IMR-90 (cell line): ENCODE measurements around the gene TSSC4. TPM values are rescaled to one million over a fixed set of nuclear protein-coding genes. Genes with fewer than 3 reads are reported as not detected.

Experiments
- ATAC-seq: fragments of 200-7000 bp; cut with Tn5 transposase; 2 replicates; pipeline ENCODE4 v1.9.1; 2020; ENCODE audit warnings: low read depth, mild to moderate bottlenecking, moderate library complexity
- BruUV-seq: library from RNA; stranded (reverse); fragments of 400-500 nt; replicated peaks from 2 replicates; lab custom pipeline; 2021; lab: Mats Ljungman, UMichigan
- CTCF ChIA-PET: fragments of 300-600 bp; formaldehyde crosslinking; extraction: SDS; loops from one replicate; lab custom pipeline; 2021; ENCODE audit warnings: antibody characterized with exemption; lab: Yijun Ruan, JAX
- POLR2A ChIA-PET: fragments of 300-600 bp; sonication (Branson Sonifier 250); formaldehyde crosslinking; loops from one replicate; lab custom pipeline; 2022; ENCODE audit warnings: antibody characterized with exemption; ENCODE audit not compliant: unreplicated experiment; lab: Charles Lee
- DNase-seq: peaks from one replicate; pipeline ENCODE4 v3.0.0; 2013
- H2AFZ ChIP-seq: replicated peaks from 2 replicates; pipeline ENCODE3; 2013; ENCODE audit warnings: low read length, mild to moderate bottlenecking; ENCODE audit not compliant: poor library complexity
- H2AK5ac ChIP-seq: 2 replicates; pipeline ENCODE4 v1.6.1; 2013; ENCODE audit warnings: low read depth, low read length, inconsistent platforms
- H2AK9ac ChIP-seq: replicated peaks from 2 replicates; pipeline ENCODE3; 2013; ENCODE audit warnings: mild to moderate bottlenecking, low read depth, low read length, moderate library complexity; ENCODE audit not compliant: poor library complexity
- H2BK120ac ChIP-seq: 2 replicates; pipeline ENCODE4 v1.6.1; 2013; ENCODE audit warnings: low read depth, low read length, inconsistent platforms
- H2BK15ac ChIP-seq: 3 replicates; pipeline ENCODE4 v1.6.1; 2013; ENCODE audit warnings: low read depth, low read length, inconsistent platforms
- H2BK20ac ChIP-seq: 2 replicates; pipeline ENCODE4 v1.6.1; 2013; ENCODE audit warnings: low read depth, mild to moderate bottlenecking, inconsistent platforms, low read length, moderate library complexity
- H2BK5ac ChIP-seq: 2 replicates; pipeline ENCODE4 v1.6.1; 2013; ENCODE audit warnings: mild to moderate bottlenecking, low read depth, low read length, inconsistent platforms; ENCODE audit not compliant: poor library complexity, severe bottlenecking
- H3K14ac ChIP-seq: replicated peaks from 2 replicates; pipeline ENCODE4 v1.6.1; 2013; ENCODE audit warnings: low read depth, low read length, inconsistent platforms
- H3K18ac ChIP-seq: 2 replicates; pipeline ENCODE4 v1.6.1; 2013; ENCODE audit warnings: low read depth, low read length, control low read depth
- H3K23ac ChIP-seq: 2 replicates; pipeline ENCODE4 v1.6.1; 2013; ENCODE audit warnings: low read depth, low read length, inconsistent platforms
- H3K27ac ChIP-seq: 2 replicates; pipeline ENCODE4 v1.5.1; 2013; ENCODE audit warnings: mild to moderate bottlenecking, control low read depth, low read length; ENCODE audit not compliant: insufficient read depth
- H3K27me3 ChIP-seq: 2 replicates; pipeline ENCODE4 v1.6.1; 2013; ENCODE audit warnings: low read length; ENCODE audit not compliant: control insufficient read depth, insufficient read depth
- H3K36me3 ChIP-seq: 2 replicates; pipeline ENCODE4 v1.6.1; 2013; ENCODE audit warnings: low read length, mixed read lengths; ENCODE audit not compliant: control insufficient read depth, insufficient read depth
- H3K4ac ChIP-seq: 2 replicates; pipeline ENCODE4 v1.6.1; 2013; ENCODE audit warnings: low read depth, low read length, inconsistent platforms
- H3K4me1 ChIP-seq: 2 replicates; pipeline ENCODE4 v1.6.1; 2013; ENCODE audit warnings: low read length, mixed read lengths; ENCODE audit not compliant: control insufficient read depth, insufficient read depth
- H3K4me2 ChIP-seq: 2 replicates; pipeline ENCODE4 v1.6.1; 2013; ENCODE audit warnings: low read depth, mild to moderate bottlenecking, control low read depth, low read length, moderate library complexity
- H3K4me3 ChIP-seq: 2 replicates; pipeline ENCODE4 v1.5.1; 2013; ENCODE audit warnings: low read depth, mild to moderate bottlenecking, control low read depth, low read length, moderate library complexity; ENCODE audit not compliant: insufficient read depth
- H3K56ac ChIP-seq: 2 replicates; pipeline ENCODE4 v1.6.1; 2013; ENCODE audit warnings: low read length, inconsistent platforms; ENCODE audit not compliant: insufficient read depth; ENCODE audit errors: extremely low read depth
- H3K79me1 ChIP-seq, 2 experiments: 2 replicates each; pipeline ENCODE4 v1.6.1; 2013; ENCODE audit warnings: low read length in 2 of 2, inconsistent platforms in 1 of 2, low read depth in 1 of 2
- H3K9ac ChIP-seq: 2 replicates; pipeline ENCODE4 v1.6.1; 2013; ENCODE audit warnings: low read depth, low read length, control low read depth
- H3K9me1 ChIP-seq: 2 replicates; pipeline ENCODE4 v1.6.1; 2013; ENCODE audit warnings: low read length, inconsistent platforms; ENCODE audit not compliant: insufficient read depth
- H3K9me3 ChIP-seq: 2 replicates; pipeline ENCODE4 v1.6.1; 2013; ENCODE audit warnings: low read length; ENCODE audit not compliant: control insufficient read depth, insufficient read depth
- H4K20me1 ChIP-seq: 2 replicates; pipeline ENCODE4 v1.6.1; 2013; ENCODE audit warnings: low read length, inconsistent platforms; ENCODE audit not compliant: insufficient read depth
- H4K5ac ChIP-seq: 2 replicates; pipeline ENCODE4 v1.6.1; 2013; ENCODE audit warnings: mild to moderate bottlenecking, low read depth, low read length, control low read depth
- H4K8ac ChIP-seq, 2 experiments: 2 replicates each; pipeline ENCODE4 v1.6.1; 2013; ENCODE audit warnings: low read depth in 2 of 2, low read length in 2 of 2, control low read depth in 1 of 2, inconsistent platforms in 1 of 2
- H4K91ac ChIP-seq: 2 replicates; pipeline ENCODE4 v1.6.1; 2013; ENCODE audit warnings: low read depth, low read length, inconsistent platforms; ENCODE audit not compliant: insufficient read depth
- MAZ ChIP-seq: IDR thresholded peaks from 2 replicates; pipeline ENCODE4 v1.6.1; 2012; ENCODE audit warnings: low read depth, mild to moderate bottlenecking, low read length, improper control_type of control experiment, moderate library complexity, borderline replicate concordance
- RAD21 ChIP-seq: IDR thresholded peaks from 2 replicates; pipeline ENCODE4 v1.6.1; 2012; ENCODE audit warnings: low read length, improper control_type of control experiment
- RFX5 ChIP-seq: IDR thresholded peaks from 2 replicates; pipeline ENCODE4 v1.8.0; 2012; ENCODE audit warnings: low read depth, mild to moderate bottlenecking, low read length, moderate library complexity
- WGBS, 2 experiments: methylation state at CpG; one replicate each; pipeline versions ENCODE4 v1.1.5 to v1.1.7; 2013; ENCODE audit warnings: missing lambda C conversion rate in 2 of 2; ENCODE audit not compliant: insufficient read length in 1 of 2; ENCODE audit errors: extremely low coverage in 2 of 2; 5-methylcytosine and 5-hydroxymethylcytosine counted together
- dilution Hi-C: fragments of 300-500 bp; cut with HindIII; formaldehyde crosslinking; loops from one replicate; pipeline ENCODE4 v1.14.3; 2018; ENCODE audit warnings: low sequenced_read_pairs; ENCODE audit not compliant: unreplicated experiment
- in situ Hi-C: fragments of 300-500 bp; cut with MboI; formaldehyde crosslinking; loops from 3 replicates; pipeline ENCODE4 v1.14.3; 2019; ENCODE audit warnings: low sequenced_read_pairs, inconsistent platforms, mixed read lengths
- intact Hi-C: fragments of 100-400 bp; cut with micrococcal nuclease; formaldehyde crosslinking; loops from 2 replicates; pipeline ENCODE4 v1.10.0; 2022
- polyA plus RNA-seq, 3 experiments: library from polyadenylated mRNA; depleted of rRNA; stranded (reverse); fragments of >200 nt; gene quantifications; 2 replicates each; pipeline ENCODE4 v1.2.3, GENCODE V29; 2012; ENCODE audit warnings: low replicate concordance in 1 of 3
- total RNA-seq: library from RNA; depleted of rRNA; stranded (reverse); fragments of >200 nt; gene quantifications from 2 replicates; pipeline ENCODE4 v1.2.3, GENCODE V29; 2012
- TF ChIP-seq, protein P1 (sequence below): conservative IDR thresholded peaks from 2 replicates; pipeline ENCODE4 v1.5.1; 2012; ENCODE audit warnings: mild to moderate bottlenecking, low read depth, low read length, improper control_type of control experiment
- TF ChIP-seq, protein P2 (sequence below): fragments of 150-350 bp; IDR thresholded peaks from 2 replicates; pipeline ENCODE4 v1.6.1; 2017; ENCODE audit warnings: mild to moderate bottlenecking, antibody characterized with exemption, low read length, low read depth

Gene TSSC4
- total and polyA plus RNA-seq, 2 of the 4 experiments (the other 2 are of a cell fraction) = 34.9 to 40.0 TPM

DNA sequence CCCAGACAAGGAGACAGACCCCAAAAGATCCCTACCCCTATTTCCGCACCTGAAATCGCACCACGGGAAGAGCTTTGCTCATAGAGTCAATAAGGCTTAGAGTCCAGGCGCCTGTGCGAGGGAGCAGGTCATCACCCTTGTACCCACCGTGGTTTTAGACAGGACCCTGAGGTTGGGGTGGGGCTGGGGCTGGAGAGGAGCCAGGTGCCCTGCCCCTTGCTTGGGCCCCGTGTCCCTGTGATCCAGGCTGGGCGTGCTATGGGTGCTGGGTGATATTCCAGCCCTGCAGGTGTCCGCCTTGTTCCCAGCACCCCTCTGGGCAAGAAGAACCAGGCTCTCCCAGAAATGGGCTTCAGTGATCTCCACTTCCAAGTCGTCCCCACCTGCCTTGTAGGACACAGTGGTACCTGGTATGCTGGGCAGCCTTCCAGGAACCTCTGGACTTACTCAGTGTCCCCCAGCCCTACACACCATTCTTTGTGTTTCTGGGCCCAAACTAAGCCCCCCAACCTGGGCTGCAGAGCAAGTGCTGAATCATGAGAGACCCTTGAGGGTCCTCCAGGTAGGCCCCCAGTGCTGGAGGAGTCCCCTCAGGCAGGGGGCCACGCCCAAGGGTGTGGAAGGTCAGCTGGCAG lies 18.9 kb upstream of the TSSC4 start:
- peaks cover 0 to 72% of the 10 kb centered on the region in 2 experiments; a peak in 2 of 4 replicates for H3K79me1 ChIP-seq
- no peak overlapping the region for H3K9ac ChIP-seq
- no peaks in the 10 kb centered on the region for H3K9me3 ChIP-seq
- intact Hi-C loops = no loop called here
- no peak overlapping the region for H3K56ac ChIP-seq
- peaks cover 13% of the 10 kb centered on the region; the same call in 1 of the 2 replicates for H3K9me1 ChIP-seq
- H4K8ac ChIP-seq = no peak overlapping the region
- H2AK5ac ChIP-seq = no peak overlapping the region
- DNase-seq = no peak
- ATAC-seq = no peak
- H4K91ac ChIP-seq = no peak overlapping the region
- no peak overlapping the region for H2BK5ac ChIP-seq
- no peak overlapping the region for H4K5ac ChIP-seq
- no peak overlapping the region for H2BK20ac ChIP-seq
- TF ChIP-seq, protein P1, sequence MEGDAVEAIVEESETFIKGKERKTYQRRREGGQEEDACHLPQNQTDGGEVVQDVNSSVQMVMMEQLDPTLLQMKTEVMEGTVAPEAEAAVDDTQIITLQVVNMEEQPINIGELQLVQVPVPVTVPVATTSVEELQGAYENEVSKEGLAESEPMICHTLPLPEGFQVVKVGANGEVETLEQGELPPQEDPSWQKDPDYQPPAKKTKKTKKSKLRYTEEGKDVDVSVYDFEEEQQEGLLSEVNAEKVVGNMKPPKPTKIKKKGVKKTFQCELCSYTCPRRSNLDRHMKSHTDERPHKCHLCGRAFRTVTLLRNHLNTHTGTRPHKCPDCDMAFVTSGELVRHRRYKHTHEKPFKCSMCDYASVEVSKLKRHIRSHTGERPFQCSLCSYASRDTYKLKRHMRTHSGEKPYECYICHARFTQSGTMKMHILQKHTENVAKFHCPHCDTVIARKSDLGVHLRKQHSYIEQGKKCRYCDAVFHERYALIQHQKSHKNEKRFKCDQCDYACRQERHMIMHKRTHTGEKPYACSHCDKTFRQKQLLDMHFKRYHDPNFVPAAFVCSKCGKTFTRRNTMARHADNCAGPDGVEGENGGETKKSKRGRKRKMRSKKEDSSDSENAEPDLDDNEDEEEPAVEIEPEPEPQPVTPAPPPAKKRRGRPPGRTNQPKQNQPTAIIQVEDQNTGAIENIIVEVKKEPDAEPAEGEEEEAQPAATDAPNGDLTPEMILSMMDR = no peak
- no peak for TF ChIP-seq MAZ
- TF ChIP-seq RAD21 = no peak
- TF ChIP-seq, protein P2, sequence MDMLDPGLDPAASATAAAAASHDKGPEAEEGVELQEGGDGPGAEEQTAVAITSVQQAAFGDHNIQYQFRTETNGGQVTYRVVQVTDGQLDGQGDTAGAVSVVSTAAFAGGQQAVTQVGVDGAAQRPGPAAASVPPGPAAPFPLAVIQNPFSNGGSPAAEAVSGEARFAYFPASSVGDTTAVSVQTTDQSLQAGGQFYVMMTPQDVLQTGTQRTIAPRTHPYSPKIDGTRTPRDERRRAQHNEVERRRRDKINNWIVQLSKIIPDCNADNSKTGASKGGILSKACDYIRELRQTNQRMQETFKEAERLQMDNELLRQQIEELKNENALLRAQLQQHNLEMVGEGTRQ = no peak
- no peak for TF ChIP-seq RFX5
- no peak overlapping the region for H3K18ac ChIP-seq
- peaks cover 14% of the 10 kb centered on the region; the same call in 1 of the 2 replicates for H3K36me3 ChIP-seq
- H3K27me3 ChIP-seq = no peaks in the 10 kb centered on the region
- no peak overlapping the region for H3K4me3 ChIP-seq
- peak overlapping the region; percentile 72 for H2AK9ac ChIP-seq
- no peak overlapping the region for H2BK15ac ChIP-seq
- no peak overlapping the region for H3K23ac ChIP-seq
- CTCF ChIA-PET = no interaction called here
- H3K4me1 ChIP-seq = peaks cover 40% of the 10 kb centered on the region
- H3K27ac ChIP-seq = no peak overlapping the region
- H3K14ac ChIP-seq = no peak overlapping the region
- POLR2A ChIA-PET = no interaction called here
- no peak overlapping the region for H2BK120ac ChIP-seq
- WGBS, 2 experiments = 100% methylated on average over 1 of the region's 11 CpGs; no CpG with 5 or more reads in 1 of the 2 experiments
- dilution Hi-C loops = no loop called here
- peaks cover 89% of the 10 kb centered on the region for H4K20me1 ChIP-seq
- in situ Hi-C loops = no loop called here
- H3K4ac ChIP-seq = no peak overlapping the region
- H3K4me2 ChIP-seq = no peak overlapping the region
- H2AFZ ChIP-seq = no peak overlapping the region
- no TSS peak for BruUV-seq
